Fibroblast of lung (primary cell): ENCODE data around the gene ACTMAP.

Experiments used
- CTCF ChIP-seq, 2 donors: IDR thresholded peaks in 1 of 2; conservative IDR thresholded peaks in 1 of 2; 1 replicate in 1 of 2; 2 replicates in 1 of 2; pipeline ENCODE4 v1.5.1; 2011 to 2012; ENCODE audit warnings: low read length in 2 of 2, control low read depth in 1 of 2, inconsistent platforms in 1 of 2, low read depth in 1 of 2, mild to moderate bottlenecking in 1 of 2
- EZH2 ChIP-seq: IDR thresholded peaks from 2 replicates; pipeline ENCODE4 v1.5.1; 2012; ENCODE audit warnings: low read length, control low read depth, mild to moderate bottlenecking; ENCODE audit errors: missing control alignments

GRCh38 chr19:40762754-40763470 is 12.6 kb upstream of the ACTMAP start:
- TF ChIP-seq CTCF (conservative IDR thresholded peaks at IDR 0.05 in 1 of 2, IDR thresholded peaks at IDR 0.05 in 1 of 2; ENCODE audit: low read depth in 1 of 2, low read length in 2 of 2): no peak
- no peak for TF ChIP-seq EZH2
